Measurements from ENCODE around the gene DBX1.
A peak's percentile ranks its signal among the peaks of the same experiment; 100 is the strongest.
"Not testable (repeated sequence)": the region's sequence is repeated elsewhere in the genome, so short reads cannot be mapped to it uniquely, and the experiment has no call there.

The DBX1 gene, protein sequence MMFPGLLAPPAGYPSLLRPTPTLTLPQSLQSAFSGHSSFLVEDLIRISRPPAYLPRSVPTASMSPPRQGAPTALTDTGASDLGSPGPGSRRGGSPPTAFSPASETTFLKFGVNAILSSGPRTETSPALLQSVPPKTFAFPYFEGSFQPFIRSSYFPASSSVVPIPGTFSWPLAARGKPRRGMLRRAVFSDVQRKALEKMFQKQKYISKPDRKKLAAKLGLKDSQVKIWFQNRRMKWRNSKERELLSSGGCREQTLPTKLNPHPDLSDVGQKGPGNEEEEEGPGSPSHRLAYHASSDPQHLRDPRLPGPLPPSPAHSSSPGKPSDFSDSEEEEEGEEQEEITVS

DNA sequence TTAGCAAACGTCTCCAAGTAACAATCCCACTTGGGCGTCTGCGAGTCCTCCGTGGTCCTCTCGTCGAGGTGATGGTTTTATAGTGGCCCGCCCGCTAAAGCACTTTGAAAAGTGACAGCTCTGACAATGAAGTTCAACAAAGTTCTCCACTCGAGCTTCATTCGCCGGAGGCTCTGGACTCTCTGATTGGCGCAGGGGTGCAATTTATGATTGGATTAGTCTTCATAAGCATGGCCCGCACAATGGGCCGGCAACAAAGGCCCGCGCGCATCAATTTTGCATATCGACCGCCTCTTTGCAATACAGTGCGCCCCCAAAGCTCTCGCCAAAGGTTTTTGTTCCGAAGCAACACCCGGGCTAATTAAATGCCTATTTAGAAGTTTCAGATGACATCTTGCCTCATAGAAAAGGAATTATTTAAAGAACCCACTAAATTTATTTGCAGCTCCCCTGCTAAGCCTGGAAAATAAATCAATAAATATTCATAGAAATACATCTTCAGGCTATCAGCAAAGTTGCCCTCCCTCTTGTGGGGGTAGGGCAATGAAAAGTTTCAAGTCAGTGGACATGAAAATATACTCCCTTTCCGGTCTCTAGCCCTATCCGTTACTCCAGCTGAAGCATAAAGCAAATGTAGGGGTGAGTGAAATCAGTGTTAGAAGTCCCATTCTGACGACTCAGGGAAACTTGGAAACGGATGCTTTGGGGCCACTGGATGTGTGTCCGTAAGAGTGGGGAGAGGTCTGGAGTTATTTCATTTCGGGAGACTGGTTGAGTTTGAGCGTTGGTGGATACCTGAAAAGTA is at the start of gene DBX1:
DBX1 (minus strand) TSS at position 51 of the 805 bp plus-strand sequence. CDS start 151 bp downstream, outside the sequence.
- DNase-seq = no peak
- no peak for ATAC-seq

DNA sequence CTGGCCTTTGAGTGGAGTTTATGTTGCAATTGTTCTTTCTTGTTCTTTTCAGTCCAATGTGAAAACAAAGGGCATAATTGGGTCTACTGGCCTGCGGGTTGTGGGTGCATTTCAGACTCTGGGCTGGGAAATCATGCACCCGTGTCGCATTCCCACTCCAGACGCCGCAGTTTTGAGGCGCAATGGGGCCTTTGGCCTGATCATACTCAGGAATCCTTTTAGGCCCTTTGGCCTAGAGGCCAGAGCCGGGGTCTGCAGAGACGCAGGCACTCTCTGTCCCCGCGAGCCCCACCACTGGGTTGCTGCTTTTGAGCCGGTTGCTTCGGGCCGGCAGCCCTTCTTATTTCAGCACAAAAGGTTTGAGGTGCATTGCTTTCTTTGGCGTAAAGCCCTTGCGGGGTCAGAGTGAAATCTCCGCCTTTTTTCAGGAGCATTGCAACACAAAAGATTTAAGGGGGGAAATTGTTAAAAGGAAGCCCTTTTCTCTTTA is 48.4 kb upstream of the DBX1 start:
- no peak for ATAC-seq

DNA sequence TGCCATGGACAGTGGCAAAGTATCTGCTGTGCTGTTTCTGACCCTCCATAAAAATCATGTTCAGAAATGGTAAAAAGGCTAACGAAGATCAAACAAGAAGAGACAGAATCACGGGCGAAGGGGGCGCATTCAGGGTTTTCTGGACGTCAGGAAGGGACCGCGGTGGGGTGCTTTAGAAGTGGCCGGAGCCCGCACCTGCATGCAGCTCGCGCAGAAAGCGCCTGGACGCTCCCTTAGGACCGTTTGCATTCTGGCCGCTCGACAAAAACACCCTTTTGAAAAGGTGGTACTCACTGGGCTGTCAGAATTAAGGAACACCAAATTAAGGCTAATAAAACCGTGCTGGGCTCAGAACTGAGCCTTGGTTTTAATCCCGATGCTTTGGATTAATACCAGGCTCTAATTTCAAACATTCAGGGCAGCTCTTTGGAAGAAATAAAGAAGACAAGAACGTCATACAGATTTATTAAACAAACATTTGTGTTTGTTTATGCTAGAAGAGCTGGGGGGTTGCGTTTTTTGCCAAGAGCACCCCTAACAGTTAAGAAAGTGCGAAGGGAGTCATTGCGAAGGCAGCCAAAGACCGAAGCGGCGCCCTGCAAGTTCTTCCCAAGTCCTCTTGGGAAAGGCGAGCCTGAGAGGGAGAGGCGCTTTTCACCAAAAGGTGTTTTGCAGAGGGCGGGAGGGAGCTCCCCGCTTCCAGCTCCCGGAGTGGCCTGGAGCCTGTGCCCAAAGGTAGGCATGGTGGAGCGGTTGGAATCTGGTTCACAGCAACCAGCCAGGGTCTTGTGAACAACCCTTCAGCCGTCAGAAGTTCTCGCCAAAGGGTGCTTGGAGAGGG is 47.7 kb upstream of the DBX1 start:
- DNase-seq (no peak), ATAC-seq (no peak)

More for the DNA sequence above, 48.4 kb upstream of the DBX1 start:
- no peak for DNase-seq

DNA sequence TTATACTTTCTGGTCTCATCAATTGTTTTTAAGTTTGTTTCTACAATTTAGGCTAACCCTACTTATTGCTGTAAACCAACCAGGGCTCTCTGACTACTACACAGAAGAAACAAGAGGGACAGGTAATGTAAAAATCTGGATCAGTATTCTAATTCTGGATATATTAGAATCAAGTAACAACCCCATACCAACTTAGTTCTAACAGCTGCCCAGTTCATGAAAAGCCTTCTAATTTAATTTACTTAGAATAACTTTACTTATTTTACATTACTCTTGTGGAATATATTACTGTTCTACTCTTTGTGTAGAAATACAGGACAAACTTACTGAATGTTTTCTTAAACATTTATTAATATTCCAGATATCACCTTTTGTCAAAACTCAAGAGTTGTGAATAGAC is 45.5 kb upstream of the DBX1 start:
- ATAC-seq (no peak), DNase-seq (no peak)

DNA sequence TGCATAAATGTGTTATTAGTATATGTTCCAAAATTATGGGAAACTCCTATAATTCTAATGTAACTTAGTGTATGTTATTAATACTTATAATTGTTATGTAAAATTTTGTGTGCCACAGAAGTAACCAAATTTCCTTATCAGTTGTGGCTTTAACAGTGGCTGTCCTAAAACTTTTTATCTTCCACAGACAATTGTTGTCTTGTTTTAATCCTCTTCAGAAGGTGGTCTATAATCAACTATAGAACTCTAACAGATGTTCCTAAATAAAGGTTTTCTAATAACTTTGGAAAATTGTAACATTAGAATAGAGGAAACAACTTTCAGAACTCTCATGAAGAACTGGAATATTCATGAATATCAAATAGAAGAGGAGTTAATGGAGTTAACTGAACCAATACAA is 44.4 kb upstream of the DBX1 start:
- ATAC-seq (no peak), DNase-seq (no peak)

DNA sequence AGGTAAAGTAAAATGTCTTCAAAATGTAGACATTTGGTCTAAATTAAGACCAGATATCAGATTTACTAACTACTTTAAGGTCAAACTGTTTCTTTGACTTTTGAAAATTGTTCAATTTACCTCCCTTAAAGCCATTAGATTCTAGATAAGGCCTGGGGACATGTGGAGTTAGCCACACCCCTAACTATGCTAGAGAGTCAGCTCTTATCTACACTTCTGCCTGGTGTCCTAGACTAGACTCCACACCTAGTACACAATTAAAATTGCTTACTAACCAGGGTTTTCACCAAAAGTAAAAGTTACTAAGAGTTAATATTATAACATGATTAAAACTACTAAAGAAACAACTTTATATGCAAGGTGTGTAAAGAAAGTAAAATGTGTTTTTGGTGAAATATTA is 43.6 kb upstream of the DBX1 start:
- DNase-seq (no peak), ATAC-seq (no peak)

DNA sequence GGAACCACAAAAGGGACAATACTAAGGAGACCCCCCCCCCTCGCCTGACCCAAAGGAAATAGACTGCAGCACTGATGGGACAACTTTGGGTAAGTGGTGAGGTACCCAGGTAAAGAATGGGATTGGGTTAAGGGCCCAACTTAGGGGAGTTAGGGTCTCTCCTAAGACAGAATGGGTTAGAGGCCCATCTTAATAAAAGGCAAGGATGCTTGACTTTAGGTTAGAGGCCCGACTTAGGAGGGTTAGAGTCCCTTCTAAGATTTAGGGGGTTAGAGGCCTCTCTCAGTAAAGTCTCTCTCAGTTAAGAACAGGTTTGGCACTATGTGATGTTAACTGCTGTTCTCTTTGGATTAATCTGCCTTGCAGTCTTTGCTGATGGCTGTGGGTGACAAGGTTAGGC is 41.0 kb upstream of the DBX1 start:
- ATAC-seq = no peak
- DNase-seq = no peak

DNA sequence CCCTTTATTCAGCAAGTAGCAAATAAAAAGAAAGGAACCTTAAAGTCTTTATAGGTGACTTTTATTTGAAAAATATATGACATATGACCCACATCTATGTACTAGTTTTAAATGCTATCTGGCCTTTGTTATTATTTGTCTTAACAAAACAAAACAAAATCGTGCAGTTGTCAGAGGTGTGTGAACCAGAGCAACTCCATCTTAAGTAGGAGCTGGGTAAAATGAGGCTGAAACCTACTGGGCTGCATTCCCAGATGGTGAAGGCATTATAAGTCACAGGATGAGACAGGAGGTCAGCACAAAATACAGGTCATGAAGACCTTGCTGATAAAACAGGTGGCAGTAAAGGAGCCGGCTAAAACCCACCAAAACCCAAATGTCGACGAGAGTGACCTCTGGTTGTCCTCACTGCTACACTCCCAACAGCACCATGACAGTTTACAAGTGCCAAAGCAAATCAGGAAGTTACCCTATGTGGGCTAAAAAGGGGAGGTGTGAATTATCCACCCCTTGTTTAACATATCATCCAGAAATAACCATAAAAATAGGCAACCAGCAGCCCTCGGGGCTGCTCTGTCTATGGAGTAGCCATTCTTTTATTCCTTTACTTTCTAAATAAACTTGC is 40.2 kb upstream of the DBX1 start:
- DNase-seq, ATAC-seq: not testable (repeated sequence)

DNA sequence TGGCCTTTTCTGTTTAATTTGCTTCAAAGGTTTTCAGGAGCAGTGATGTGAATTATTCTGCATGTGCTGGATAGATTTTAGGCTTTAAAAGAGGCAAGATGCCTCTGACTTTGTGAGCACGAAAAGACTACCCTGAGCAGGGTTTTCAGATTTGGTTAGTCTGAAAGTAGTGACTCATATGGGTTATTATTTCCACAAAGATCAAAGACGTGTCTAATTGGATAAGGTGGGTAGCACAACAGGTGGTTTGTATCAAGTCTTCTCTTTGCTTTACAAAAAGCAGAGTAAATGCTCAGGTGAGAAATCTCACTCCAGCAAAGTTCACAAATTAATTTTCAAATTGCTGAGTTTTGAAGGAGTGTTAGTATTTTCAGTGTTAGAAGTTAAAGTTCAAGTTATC is 37.6 kb upstream of the DBX1 start:
- no peak for DNase-seq
- no peak for ATAC-seq

DNA sequence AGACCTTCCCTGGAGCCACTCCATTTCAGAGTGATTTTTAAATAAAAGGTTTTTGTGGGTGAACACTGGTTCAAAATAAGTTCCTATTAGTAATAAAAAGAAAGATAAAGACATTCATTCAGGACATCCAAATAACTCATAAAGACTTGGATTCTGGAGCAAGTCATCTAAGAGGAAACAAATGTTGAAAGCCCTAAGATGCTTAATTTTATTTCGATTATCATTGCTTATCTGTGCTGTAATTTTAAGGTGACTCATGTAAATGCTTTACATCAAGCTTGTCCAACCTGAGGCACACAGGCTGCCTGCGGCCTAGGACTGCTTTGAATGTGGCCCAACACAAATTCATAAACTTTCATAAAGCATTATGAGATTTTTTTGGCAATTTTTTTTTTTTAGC is 34.2 kb upstream of the DBX1 start:
- ATAC-seq (no peak), DNase-seq (no peak)

DNA sequence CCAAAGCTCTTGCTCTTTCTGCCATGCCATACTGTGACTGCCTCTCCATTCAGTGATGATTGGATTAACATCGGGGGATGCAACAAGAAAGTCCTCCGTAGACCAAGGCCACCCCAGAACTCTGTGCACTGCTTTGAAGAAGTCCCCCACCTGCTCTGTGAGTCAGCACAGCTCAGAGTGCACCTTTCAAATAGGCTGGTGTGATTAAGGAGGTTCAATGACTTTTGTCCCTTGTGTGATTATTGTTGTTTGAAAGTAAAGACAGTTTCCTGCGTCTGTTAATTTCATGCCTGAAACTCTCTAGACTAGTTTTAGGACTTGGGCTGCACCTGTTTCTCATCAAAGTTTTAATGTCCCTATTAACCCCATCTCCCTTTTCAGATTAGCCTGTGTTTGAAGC is 33.0 kb upstream of the DBX1 start:
- DNase-seq (no peak), ATAC-seq (no peak)

DNA sequence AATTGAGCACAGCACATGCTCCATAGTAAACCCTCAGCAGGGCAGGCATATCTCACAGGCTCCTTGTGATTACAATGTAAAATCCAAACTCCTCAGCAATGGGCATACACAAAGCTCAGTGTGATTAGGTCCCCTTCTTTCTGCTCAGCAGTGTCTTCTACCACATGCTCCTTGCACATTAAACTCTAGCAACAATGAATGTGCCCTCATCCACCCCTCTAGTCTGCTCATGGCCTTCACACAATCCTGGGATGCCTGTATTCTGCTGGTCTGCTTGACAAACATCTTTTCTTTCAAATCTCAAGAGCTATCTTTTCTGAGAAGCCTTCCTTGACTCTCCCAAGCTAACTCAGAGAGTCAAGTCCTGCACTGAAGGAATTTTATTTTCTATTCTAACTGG is 32.4 kb upstream of the DBX1 start:
- no peak for ATAC-seq

DNA sequence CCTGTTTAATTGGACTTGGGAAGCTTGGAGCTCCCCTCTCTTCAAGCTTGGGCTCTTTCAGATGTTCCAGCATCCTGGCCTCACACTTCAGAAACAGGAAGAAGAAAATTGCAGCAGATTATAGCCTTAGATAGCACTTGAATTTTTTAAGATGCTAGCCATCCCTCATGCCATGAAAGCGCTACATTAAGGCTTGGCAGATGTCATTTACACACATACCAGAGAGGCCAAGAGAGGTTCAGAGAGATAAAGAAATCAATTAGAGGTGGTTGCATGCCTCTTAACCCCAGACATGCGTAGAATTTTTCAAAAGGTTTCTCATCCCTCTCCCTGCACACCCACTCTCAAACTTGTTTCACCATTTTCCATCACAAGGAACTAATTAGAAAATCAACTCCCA is 31.9 kb upstream of the DBX1 start:
- ATAC-seq (no peak), DNase-seq (no peak)

More for the DNA sequence above, 32.4 kb upstream of the DBX1 start:
- DNase-seq = no peak

DNA sequence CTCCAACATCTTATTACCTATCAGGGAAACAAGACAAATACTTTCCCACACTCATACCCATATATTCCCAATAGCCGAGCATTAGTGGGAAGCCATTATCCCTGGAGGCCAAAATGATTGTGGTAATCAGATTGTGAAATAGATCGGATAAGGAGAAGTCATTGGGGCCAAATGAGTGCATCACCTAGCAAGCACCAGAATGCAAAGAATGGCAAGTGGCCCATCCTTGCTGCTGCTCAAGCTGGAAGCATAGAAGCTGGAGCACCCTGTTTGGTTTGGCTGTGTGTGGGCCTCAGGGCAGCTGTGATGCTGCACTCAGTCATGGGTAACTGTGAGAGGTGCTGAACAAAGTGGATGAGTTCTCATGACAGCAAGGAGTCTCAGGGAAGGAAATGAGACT is 18.7 kb upstream of the DBX1 start:
- no peak for ATAC-seq
- DNase-seq = no peak

DNA sequence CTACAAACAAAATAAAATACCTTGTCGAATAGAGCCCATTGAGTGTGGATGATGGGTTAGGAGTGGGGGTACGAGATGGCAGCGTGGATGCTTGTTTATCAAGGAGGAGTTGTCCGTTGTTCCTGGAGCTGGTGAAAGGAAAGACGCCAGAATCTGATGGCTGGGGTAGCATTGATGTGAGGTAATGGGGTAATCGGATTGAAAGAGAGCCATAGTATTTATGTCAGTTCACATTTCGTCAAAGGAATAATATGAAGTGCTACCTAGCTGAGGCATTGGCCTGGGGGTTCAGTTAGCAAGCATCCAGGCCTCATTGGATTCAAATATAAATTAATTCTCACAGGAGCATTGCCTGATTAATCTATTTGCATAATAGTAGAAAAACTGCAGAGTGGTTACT is 16.9 kb upstream of the DBX1 start:
- DNase-seq = no peak
- no peak for ATAC-seq

DNA sequence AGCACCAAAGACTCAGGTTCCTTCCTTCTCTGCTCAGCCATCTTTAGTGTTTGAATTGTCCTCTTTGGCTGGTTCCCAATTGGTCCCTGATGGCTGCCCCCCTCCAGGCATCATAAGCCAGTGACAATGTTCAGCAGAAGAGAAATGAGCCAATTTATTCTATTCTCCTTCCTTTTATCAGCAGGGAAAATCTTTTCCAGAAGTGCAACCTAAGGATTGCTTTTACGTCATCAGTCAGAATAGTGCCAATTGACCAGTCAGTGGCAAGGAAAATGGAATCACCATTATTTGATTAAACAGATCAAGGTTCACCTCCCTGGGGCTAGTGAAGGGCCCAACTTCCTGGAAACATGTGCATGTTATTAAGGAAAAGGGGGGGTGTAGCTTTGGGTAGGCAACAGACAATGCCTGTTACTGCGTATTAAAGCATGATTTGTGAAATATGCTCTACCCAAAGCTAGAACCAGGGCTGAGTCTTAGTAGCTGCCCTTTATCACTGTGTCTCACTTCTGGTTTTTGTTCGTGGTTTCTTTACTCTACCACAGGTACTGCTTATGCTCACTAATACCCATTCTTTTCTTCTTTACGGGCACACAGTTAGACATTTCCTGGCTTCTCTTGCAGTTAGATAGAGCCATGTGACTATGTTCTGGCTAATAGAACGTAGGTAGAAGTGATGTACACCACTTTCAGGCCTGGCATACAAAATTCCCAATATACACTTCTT is 12.6 kb upstream of the DBX1 start:
- DNase-seq (no peak), ATAC-seq (no peak)

DNA sequence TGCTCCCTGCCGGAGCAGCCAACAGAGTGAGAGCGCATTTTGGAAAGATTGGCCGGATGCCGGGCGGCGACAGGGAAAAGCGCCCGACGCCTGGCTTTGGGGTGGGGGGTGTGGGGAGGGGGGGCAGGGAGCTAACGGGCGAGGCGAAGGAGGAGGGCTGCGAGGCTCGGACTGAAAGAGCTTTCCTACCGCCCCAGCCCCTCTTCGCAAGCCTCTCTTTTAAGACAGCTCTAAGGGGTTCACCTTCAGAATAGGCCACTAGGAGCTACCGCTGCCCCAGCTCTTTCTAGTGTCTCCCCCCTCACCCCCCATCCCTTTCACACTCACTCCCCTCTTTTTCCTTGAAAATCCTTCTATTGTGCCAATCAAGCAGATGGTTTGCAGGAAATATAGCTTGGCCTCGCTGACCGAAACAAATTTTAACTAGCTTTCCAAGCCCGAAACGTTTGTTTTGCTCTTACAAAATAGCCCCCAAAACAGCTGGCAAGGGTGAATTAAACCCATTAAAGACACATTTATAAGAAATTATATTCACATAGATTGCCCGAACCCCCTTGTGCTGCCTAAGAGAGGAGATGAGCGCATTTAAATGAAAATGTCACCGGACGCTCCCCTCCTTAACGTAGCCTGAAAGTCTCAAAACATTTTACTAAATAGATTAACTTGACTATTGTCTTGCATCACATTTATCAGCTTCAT is 3.7 kb upstream of the DBX1 start:
- ATAC-seq (no peak), DNase-seq (no peak)

DNA sequence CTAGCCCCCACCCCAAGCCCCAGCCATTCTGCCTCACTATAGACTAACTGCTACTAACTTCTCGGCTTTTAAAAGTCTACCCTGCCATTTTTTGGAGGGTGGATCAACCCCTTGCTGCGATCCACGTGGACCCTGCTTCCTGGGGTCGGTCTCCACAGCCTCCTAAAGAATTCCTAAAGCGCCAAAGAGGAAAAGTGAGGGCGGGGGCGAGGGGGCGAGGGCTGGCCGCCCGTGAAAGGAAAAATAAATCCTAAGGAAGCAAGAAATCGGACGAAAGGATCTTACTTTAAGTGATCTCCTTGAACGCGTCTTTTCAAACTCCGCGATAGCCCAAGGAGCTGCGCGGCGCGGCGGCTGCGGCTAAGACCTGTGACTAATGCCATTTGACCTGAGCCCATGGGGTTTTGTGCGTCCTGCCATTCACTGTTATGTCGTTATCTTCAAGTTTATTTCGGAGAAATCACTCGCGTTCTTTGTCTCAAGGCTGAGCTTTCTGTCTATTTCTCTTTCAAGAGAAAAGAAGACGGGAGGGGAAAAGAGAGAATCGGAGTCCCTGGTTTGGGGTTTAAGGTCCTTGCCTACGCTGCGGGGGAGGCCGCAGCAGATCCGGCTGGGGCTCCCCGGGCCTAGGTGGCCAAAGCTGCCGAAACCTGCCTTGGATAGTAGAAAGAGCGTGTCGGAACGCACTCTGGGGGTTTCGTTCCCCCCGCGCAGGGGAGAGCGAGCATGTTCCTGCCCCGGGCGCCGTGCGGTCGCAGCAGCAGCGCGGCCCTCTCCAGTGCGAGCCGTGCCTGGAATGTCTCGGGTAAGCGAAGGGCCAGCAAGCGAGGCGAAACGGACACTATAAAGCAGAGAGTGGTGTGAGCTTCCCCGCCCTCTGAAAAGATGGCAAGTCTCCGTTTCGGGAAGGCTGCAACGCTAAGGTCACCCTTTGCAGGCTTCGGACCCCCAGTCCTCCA is 2.8 kb upstream of the DBX1 start:
- peak; percentile 68 for ATAC-seq
- DNase-seq = peak; percentile 36

DNA sequence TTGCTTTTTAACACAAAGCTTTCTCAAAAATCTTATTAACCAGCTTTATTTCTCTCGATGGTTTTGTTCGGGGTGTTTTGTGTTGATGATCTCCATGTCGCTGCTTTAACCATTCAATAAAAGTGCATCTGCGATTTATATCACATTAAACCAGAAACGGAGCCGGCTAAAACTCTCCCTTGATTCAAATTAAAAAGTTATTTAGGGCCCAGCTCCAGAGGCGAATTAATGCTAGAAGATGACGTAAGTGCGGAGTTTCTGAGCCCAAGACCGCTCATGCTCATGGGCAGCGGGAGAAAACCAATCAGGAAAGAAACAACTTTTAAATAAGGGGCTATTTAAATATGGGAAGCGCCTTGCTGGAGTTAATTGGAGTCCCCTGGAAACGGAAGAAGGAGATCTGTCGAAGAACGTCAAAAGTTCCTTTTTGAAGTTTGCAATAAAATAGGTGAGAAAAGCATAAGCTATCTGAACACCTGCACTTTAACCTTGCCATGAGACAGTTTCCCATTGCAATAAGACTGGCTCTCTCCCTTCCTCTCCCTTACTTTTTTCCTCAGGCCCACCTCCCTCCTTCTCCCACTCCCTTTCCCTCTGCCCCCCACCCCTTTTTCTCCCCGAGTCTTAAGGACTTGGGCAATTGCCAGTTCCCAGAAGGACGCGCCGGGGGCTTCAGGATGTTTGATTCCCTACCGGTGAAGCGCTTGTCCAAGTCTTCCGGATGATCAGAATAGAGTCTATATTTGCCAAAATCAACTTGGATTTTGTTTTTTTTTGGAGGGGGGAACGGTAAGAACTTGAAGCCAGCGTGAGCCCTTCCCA is 1.9 kb upstream of the DBX1 start:
- no peak for DNase-seq
- no peak for ATAC-seq
